CD1c-positive myeloid dendritic cell (primary cell): ENCODE results near the gene MYL5.
"Not testable (repeated sequence)": the region's sequence is repeated elsewhere in the genome, so short reads cannot be mapped to it uniquely, and the experiment has no call there.

Experiments
- DNase-seq: peaks from one replicate; pipeline ENCODE4 v3.0.0-alpha.2; 2016; ENCODE audit errors: extremely low spot score

MYL5 gene, protein sequence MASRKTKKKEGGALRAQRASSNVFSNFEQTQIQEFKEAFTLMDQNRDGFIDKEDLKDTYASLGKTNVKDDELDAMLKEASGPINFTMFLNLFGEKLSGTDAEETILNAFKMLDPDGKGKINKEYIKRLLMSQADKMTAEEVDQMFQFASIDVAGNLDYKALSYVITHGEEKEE

GRCh38 chr4:674172-675035 is at the start of gene MYL5, which contains the start of gene ATP5ME:
MYL5 (plus strand) TSS chr4:674542; CDS start chr4:678027, 3,485 bp downstream.
ATP5ME (minus strand) TSS chr4:674276; CDS start chr4:674247, 29 bp downstream.
- DNase-seq, result peak; percentile 99

DNA sequence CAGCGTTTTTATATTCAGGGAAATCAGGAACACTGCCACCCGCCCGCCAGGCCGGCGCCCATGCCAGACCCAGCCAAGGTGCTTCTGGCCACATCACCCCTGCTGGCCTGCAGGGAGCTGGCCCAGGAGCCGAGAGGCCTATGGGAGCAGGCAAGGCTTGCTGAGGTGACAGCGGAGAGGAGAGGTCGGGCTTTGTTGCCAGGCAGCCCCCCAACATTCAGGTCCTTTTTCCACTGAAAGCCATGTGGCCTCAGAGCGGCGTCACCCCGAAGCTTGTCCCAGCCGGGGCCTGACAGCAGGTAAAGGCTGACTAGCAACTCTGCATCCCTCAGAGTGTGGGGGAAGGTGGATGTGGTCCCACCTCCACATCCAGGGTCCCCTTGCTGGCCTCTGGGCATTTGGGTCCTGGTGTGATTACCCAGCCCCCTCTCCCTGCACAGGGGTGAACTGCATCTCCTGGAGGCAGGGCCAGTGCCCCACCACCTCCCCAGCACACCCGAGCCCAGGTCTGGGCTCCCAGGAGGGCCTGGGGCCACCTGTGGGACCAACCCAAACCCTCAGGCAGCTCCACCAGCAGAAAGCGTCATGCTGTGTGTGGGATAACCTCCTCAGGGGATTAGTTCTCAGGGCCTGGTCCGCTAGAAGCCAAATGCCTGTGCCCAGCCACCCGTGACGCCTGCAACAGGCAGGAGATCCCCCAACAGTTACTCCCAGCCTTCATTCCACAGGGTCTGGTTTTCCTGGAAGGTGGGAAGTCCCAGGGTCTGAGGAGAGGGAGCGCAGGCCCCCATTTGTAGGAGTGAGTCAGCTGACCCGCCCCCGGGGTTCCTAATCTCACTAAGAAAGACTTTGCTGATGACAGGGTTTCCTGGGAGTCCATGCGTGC is 49.4 kb upstream of the MYL5 start, which contains the start of gene PDE6B:
TSS of gene PDE6B (plus strand) at position 869 of the 886 bp plus-strand sequence. CDS start 54 bp downstream, outside the sequence.
- no peak for DNase-seq

- DNase-seq, result no peak
Measured at GRCh38 chr4:625631-626161, 48.6 kb upstream of the MYL5 start.

DNA sequence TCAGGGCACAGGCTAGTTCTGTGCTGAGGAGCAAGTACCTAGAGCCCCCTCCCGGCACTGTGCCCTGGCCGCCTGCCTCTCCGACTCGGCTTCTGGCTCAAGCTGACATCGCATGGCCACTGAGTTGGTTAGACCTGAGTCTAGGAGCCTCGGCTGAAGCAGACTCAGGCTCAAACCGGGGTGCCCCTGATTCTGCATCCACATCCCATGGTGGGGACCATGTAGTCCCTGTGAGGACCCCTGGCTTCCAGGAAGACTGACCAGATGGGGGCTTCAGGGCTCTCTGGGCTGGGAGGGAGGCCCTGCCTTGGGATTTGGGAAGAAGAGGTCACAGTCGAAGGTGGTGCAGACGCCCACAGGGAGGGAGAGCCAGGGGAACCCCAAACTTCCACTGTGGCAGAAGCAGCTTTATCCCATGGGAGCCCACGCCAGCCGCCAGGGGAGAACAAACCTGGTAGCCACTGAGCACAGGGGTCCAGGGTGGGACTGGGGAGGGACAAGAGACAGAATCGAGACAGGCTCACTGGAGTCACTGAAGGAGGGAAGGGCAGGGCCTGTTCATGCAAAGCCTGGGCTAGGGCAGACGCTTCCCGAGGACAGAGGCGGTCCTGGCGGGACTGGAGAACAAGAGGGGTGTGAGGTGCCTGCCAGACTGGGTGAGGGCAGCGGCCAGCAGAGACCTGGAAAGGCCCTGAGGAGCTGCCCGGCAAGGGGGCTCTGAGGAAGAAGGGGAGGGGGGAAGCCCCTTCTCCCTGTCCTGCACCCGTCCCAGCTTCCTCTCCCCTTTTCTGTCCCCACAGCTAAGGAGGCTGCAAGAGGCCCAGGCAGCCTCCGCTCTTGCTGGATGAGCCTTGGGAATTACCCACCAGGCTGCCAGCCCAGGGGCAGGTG is 47.9 kb upstream of the MYL5 start:
- no peak for DNase-seq

GRCh38 chr4:627347-628125 is 46.8 kb upstream of the MYL5 start:
- DNase-seq, result no peak

DNA sequence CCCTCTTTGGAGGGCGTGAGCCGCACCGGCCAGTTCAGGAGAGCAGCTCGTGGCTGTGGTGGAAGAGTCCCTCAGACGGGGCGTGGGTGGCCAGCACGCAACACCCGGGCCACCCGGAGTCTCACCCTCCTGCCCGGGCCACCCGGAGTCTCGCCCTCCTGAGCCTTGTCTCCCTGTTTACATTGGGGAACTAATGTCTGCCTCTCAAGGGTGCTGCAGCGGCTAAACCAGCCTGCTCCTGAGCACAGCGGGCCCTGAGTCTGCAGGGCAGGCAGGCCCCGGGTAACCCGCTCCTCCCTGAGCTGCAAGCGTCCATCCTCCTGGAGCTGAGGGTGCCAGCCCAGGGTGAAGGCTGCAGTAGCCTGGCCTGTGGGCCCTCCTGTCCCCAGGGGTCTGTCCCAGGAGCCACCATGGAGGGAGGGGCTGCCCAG is 46.0 kb upstream of the MYL5 start:
- no peak for DNase-seq

GRCh38 chr4:628821-629635 is 45.3 kb upstream of the MYL5 start:
- no peak for DNase-seq

- DNase-seq, result no peak
Measured at GRCh38 chr4:629636-629914, 44.8 kb upstream of the MYL5 start.

GRCh38 chr4:629915-630641 is 44.3 kb upstream of the MYL5 start:
- DNase-seq, result no peak

DNA sequence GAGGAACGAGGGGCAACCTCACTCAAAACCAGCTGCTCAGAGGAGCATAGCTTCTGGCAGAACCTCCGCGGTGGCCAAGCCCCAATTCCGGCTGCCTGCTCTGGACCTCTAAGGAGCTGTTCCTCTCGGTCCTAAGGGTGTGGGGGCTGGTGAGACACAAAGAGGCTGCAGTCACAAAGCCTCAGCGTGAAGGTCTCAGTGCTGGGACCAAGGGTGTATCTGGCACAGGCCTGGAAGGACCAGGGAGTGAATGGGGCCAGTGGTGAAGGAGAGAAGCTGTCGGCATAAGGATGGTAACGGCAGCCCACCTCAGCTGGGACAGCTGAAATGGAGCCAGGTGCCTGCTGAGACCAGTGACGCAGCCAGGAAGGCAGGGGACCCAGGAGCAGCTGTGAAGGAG is 43.7 kb upstream of the MYL5 start:
- DNase-seq, result no peak

DNA sequence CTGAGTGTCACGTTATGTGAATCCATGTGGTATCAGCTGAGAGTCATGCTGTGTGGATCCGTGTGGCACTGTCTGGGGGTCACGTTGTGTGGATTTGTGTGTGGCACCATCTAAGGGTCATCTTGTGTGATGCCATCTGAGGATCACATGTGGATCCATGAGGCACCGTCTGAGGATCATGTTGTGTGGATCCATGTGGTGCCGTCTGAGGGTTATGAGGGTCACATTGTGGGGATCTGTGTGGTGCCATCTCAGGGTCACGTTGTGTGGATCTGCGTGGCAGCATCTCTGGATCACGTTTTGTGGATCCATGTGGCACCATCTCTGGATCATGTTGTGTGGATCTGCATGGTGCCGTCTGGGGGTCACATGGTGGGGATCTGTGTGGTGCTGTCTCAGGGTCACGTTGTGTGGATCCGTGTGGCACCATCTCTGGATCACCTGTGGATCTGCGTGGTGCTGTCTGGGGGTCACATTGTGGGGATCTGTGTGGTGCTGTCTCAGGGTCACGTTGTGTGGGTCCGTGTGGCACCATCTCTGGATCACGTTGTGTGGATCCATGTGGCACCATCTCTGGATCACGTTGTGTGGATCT is 42.0 kb upstream of the MYL5 start:
- no peak for DNase-seq

DNA sequence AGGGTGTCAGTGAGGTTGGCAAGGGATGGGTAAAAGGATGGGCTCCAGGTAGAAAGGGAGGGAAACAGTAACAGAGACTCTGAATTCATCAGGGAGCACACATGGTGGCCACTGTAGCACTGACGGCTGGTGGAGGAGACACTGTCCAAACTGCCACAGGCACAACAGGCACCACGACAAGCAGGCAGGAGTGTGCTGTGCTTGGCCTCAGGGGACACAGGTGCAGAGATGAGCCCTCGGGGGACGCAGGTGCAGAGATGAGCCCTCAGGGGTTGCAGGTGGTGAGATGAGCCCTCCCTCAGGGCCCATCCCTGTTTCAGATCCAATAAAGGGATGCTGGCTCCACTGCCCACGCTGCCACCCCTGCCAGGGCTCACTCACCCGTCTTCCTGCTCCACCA is 41.4 kb upstream of the MYL5 start:
- no peak for DNase-seq

GRCh38 chr4:633406-633805 is 40.9 kb upstream of the MYL5 start:
- no peak for DNase-seq

- DNase-seq, result no peak
Measured at GRCh38 chr4:633976-634598, 40.3 kb upstream of the MYL5 start.

GRCh38 chr4:634599-634985 is 39.8 kb upstream of the MYL5 start:
- DNase-seq, result no peak

DNA sequence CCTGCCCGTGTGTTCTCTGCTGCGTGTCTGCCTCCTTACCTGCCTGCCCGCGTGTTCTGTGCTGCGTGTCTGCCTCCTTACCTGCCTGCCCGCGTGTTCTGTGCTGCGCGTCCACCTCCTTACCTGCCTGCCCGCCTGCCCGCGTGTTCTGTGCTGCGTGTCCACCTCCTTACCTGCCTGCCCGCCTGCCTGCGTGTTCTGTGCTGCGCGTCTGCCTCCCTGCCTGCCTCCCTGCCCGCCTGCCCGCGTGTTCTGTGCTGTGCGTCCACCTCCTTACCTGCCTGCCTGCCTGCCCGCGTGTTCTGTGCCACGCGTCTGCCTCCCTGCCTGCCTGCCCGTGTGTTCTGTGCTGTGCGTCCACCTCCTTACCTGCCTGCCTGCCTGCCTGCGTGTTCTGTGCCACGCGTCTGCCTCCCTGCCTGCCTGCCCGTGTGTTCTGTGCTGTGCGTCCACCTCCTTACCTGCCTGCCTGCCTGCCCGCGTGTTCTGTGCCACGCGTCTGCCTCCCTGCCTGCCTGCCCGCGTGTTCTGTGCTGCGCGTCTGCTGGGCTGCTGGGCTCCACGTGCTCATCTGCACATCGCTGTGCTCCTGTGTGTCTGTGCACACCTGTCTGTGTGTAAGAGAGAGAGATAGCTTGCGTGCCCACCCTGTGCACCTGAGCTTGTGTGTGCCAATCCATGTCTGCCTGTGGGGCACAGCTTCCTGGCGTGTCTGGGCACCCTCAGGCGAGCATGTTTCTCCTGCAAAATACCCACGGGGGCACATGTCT is 39.1 kb upstream of the MYL5 start:
- DNase-seq, result not testable (repeated sequence)
